Astrocyte (in vitro differentiated cells and primary cell): Measurements from ENCODE around the gene PM20D2. TPM values are rescaled to one million over a fixed set of nuclear protein-coding genes. Genes with fewer than 3 reads are reported as not detected.
A peak's percentile ranks its signal among the peaks of the same experiment; 100 is the strongest.

Experiments
- DNase-seq: peaks from one replicate; pipeline ENCODE4 v3.0.0-alpha.2; 2010; ENCODE audit warnings: low read depth
- FAIRE-seq: peaks from 2 replicates; lab custom pipeline; 2011; peaks lifted over from hg19 to GRCh38; lab: Jason Lieb, UNC
- H2AFZ ChIP-seq: 2 replicates; pipeline ENCODE4 v1.6.0; 2012; ENCODE audit warnings: low read depth, low read length, inconsistent platforms
- H3K27ac ChIP-seq: 2 replicates; pipeline ENCODE4 v1.5.1; 2011; ENCODE audit warnings: low read depth, low read length, inconsistent platforms
- H3K27me3 ChIP-seq: 2 replicates; pipeline ENCODE4 v1.6.0; 2011; ENCODE audit warnings: low read length, inconsistent platforms; ENCODE audit not compliant: insufficient read depth
- H3K36me3 ChIP-seq: 2 replicates; pipeline ENCODE4 v1.5.1; 2011; ENCODE audit warnings: low read length, inconsistent platforms; ENCODE audit not compliant: insufficient read depth
- H3K4me1 ChIP-seq: 2 replicates; pipeline ENCODE4 v1.5.1; 2011; ENCODE audit warnings: low read length, inconsistent platforms; ENCODE audit not compliant: insufficient read depth
- H3K4me2 ChIP-seq: 2 replicates; pipeline ENCODE4 v1.6.0; 2012; ENCODE audit warnings: low read length, inconsistent platforms
- H3K4me3 ChIP-seq: 2 replicates; pipeline ENCODE4 v1.5.1; 2011; ENCODE audit warnings: low read depth, mild to moderate bottlenecking, low read length, inconsistent platforms; ENCODE audit not compliant: insufficient read depth
- H3K79me2 ChIP-seq: 2 replicates; pipeline ENCODE4 v1.6.0; 2012; ENCODE audit warnings: mild to moderate bottlenecking, low read length, inconsistent platforms; ENCODE audit not compliant: insufficient read depth
- H3K9ac ChIP-seq: 2 replicates; pipeline ENCODE4 v1.6.0; 2012; ENCODE audit warnings: mild to moderate bottlenecking, low read length, inconsistent platforms
- H3K9me3 ChIP-seq: 2 replicates; pipeline ENCODE4 v1.5.1; 2012; ENCODE audit warnings: low read depth, mild to moderate bottlenecking, low read length, inconsistent platforms; ENCODE audit not compliant: insufficient read depth
- H4K20me1 ChIP-seq: 2 replicates; pipeline ENCODE4 v1.6.0; 2012; ENCODE audit warnings: low read length, inconsistent platforms; ENCODE audit not compliant: insufficient read depth
- H3K27ac Mint-ChIP-seq: one replicate; pipeline ENCODE4 v1.8.0; 2021; ENCODE audit warnings: mild to moderate bottlenecking, mixed read lengths; ENCODE audit not compliant: unreplicated experiment
- H3K27me3 Mint-ChIP-seq: one replicate; pipeline ENCODE4 v1.8.0; 2021; ENCODE audit warnings: low read depth, mixed read lengths; ENCODE audit not compliant: unreplicated experiment
- H3K36me3 Mint-ChIP-seq: one replicate; pipeline ENCODE4 v1.8.0; 2021; ENCODE audit warnings: low read depth, mixed read lengths; ENCODE audit not compliant: unreplicated experiment
- H3K4me1 Mint-ChIP-seq: one replicate; pipeline ENCODE4 v1.8.0; 2021; ENCODE audit warnings: low read depth, mixed read lengths; ENCODE audit not compliant: unreplicated experiment
- H3K4me3 Mint-ChIP-seq: one replicate; pipeline ENCODE4 v1.8.0; 2021; ENCODE audit warnings: mild to moderate bottlenecking, moderate library complexity, mixed read lengths; ENCODE audit not compliant: unreplicated experiment
- H3K9me3 Mint-ChIP-seq: one replicate; pipeline ENCODE4 v1.8.0; 2021; ENCODE audit warnings: mild to moderate bottlenecking, mixed read lengths; ENCODE audit not compliant: unreplicated experiment
- EZH2 ChIP-seq: IDR thresholded peaks from 2 replicates; pipeline ENCODE4 v1.6.1; 2012; ENCODE audit warnings: mild to moderate bottlenecking, low read length, inconsistent platforms; ENCODE audit not compliant: insufficient read depth
- total RNA-seq: library from RNA; stranded (reverse); gene quantifications from 2 replicates; pipeline ENCODE4 v1.2.1, GENCODE V29; 2021
- TF ChIP-seq, protein P1 (sequence below): IDR thresholded peaks from 2 replicates; pipeline ENCODE4 v1.5.1; 2011; ENCODE audit warnings: low read depth, mild to moderate bottlenecking, inconsistent platforms, low read length, moderate library complexity; ENCODE audit not compliant: insufficient read depth

Gene PM20D2
- total RNA-seq, 1 donor from 2014 or later: 10.4 TPM

DNA sequence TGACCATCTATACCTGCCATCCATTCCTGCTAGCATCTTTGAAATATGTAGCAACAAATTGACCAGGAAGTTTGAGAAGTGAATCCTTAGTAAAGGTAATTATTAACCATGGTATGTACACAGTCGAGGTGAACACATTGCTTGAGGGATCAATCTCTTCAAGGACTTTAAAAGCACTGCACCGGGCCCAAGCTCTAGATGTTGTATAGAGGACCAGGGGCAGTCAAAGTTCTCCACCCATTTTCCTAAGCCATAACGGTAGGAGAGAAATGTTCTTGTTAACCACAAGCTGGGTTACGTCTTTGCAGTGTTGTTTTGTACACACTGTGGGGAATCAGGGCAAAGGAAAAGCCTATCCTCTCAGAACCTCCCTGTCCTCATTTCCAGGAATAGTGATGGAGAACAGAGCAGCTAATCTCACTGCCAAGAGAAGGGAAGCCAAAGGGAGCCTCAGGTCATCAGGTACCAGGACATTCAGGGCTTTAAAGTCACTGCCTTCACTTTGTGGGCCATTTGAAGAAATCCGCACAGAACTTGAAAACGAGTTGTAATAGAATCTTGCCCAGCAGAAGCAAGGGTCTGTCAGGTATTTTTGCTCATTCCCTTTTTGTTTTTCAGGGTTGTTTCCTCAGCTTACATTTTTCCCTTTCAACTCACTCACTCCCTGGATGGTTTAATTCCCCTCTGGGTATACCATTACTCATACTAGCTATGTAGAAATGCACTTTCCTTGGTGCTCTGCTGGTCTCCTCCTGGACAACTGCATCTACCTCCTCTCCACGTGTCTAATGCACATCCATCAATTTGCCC is 5.3 kb upstream of the PM20D2 start:
- H3K9me3 Mint-ChIP-seq: no peaks in the 10 kb centered on the region
- Histone ChIP-seq H3K9me3 (no peaks in the 10 kb centered on the region), H3K36me3 (no peaks in the 10 kb centered on the region), H3K27ac (no peak overlapping the region), H3K4me2 (no peak overlapping the region), H4K20me1 (no peaks in the 10 kb centered on the region), H3K79me2 (no peaks in the 10 kb centered on the region), H2AFZ (no peak overlapping the region), H3K4me3 (no peak overlapping the region), H3K4me1 (peaks cover 3% of the 10 kb centered on the region), H3K9ac (no peak overlapping the region), H3K27me3 (peaks cover 2% of the 10 kb centered on the region)
- TF ChIP-seq, protein P1, sequence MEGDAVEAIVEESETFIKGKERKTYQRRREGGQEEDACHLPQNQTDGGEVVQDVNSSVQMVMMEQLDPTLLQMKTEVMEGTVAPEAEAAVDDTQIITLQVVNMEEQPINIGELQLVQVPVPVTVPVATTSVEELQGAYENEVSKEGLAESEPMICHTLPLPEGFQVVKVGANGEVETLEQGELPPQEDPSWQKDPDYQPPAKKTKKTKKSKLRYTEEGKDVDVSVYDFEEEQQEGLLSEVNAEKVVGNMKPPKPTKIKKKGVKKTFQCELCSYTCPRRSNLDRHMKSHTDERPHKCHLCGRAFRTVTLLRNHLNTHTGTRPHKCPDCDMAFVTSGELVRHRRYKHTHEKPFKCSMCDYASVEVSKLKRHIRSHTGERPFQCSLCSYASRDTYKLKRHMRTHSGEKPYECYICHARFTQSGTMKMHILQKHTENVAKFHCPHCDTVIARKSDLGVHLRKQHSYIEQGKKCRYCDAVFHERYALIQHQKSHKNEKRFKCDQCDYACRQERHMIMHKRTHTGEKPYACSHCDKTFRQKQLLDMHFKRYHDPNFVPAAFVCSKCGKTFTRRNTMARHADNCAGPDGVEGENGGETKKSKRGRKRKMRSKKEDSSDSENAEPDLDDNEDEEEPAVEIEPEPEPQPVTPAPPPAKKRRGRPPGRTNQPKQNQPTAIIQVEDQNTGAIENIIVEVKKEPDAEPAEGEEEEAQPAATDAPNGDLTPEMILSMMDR: no peak
- no peak for TF ChIP-seq EZH2
- peaks cover 9% of the 10 kb centered on the region for H3K27me3 Mint-ChIP-seq
- DNase-seq (no peak), FAIRE-seq (no peak)
- H3K4me1 Mint-ChIP-seq: peaks cover 18% of the 10 kb centered on the region
- H3K4me3 Mint-ChIP-seq: no peak overlapping the region
- no peaks in the 10 kb centered on the region for H3K36me3 Mint-ChIP-seq
- H3K27ac Mint-ChIP-seq: peak overlapping the region; percentile 72

DNA sequence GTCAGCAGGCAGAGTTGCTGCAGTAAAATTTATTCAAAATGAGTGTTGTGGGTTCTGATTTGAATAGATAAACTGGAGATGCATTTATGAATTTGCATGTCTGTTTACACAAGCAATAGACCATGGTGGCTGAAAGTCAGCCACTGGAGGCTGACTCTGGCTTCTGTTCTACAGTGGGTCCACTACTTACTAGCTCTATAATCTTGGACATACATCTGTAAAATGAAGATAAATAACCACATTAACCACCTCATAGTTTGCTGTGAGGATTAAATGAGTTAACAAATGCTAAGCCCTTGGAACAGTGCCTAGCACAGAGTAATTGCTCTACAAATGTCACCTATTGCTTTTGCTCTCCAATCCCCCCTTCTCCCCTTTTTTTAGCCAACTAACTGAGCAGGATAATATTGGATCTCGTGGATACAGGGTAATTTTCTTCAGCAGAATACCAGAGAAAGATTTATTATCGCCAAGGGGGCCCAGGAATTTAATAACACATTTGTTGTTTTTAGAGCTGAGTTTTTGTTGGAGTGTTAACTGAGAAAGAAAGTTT is 1.4 kb upstream of the PM20D2 start:
- peaks cover 6% of the 10 kb centered on the region for H3K27me3 Mint-ChIP-seq
- no peak overlapping the region for H3K4me3 Mint-ChIP-seq
- Histone ChIP-seq H3K27ac (no peak overlapping the region), H4K20me1 (no peaks in the 10 kb centered on the region), H3K9ac (no peak overlapping the region), H3K4me1 (peaks cover 15% of the 10 kb centered on the region), H3K9me3 (no peaks in the 10 kb centered on the region), H3K79me2 (no peaks in the 10 kb centered on the region), H3K27me3 (peaks cover 2% of the 10 kb centered on the region), H2AFZ (no peak overlapping the region), H3K4me3 (no peak overlapping the region), H3K36me3 (no peaks in the 10 kb centered on the region), H3K4me2 (no peak overlapping the region)
- H3K4me1 Mint-ChIP-seq: peaks cover 17% of the 10 kb centered on the region
- H3K9me3 Mint-ChIP-seq: no peaks in the 10 kb centered on the region
- H3K36me3 Mint-ChIP-seq: no peaks in the 10 kb centered on the region
- DNase-seq: no peak
- TF ChIP-seq, protein P1: no peak
- no peak for TF ChIP-seq EZH2
- no peak for FAIRE-seq
- no peak overlapping the region for H3K27ac Mint-ChIP-seq
